T-helper 2 cell treated with Interferon-gamma antibody and Interleukin-4, amounts not matched to agents 5 μg/mL and 100 μg/mL, for 36 hours (primary cell): ENCODE data around the gene PRX.
"Not testable (repeated sequence)": the region's sequence is repeated elsewhere in the genome, so short reads cannot be mapped to it uniquely, and the experiment has no call there.

ENCODE experiments used
- DNase-seq: peaks from one replicate; pipeline ENCODE4 v3.0.0; 2021; ENCODE audit warnings: low spot score
- H3K27ac Mint-ChIP-seq: one replicate; pipeline ENCODE4 v1.8.0; 2021; ENCODE audit warnings: mild to moderate bottlenecking, mixed read lengths
- H3K27me3 Mint-ChIP-seq: one replicate; pipeline ENCODE4 v1.8.0; 2021; ENCODE audit warnings: low read depth, mixed read lengths
- H3K36me3 Mint-ChIP-seq: one replicate; pipeline ENCODE4 v1.8.0; 2021; ENCODE audit warnings: low read depth, mixed read lengths
- H3K4me1 Mint-ChIP-seq: one replicate; pipeline ENCODE4 v1.8.0; 2021; ENCODE audit warnings: low read depth, mixed read lengths
- H3K4me3 Mint-ChIP-seq: one replicate; pipeline ENCODE4 v1.8.0; 2022; ENCODE audit warnings: mild to moderate bottlenecking, moderate library complexity, mixed read lengths
- H3K9me3 Mint-ChIP-seq: one replicate; pipeline ENCODE4 v1.8.0; 2021; ENCODE audit warnings: mixed read lengths

The PRX gene

GRCh38 chr19:40414542-40415535, 1.7 kb upstream of the PRX start:
- H3K27ac Mint-ChIP-seq = no peak overlapping the region
- no peak overlapping the region for H3K4me3 Mint-ChIP-seq
- no peaks in the 10 kb centered on the region for H3K9me3 Mint-ChIP-seq
- no peaks in the 10 kb centered on the region for H3K36me3 Mint-ChIP-seq
- H3K4me1 Mint-ChIP-seq = peaks cover 19% of the 10 kb centered on the region
- H3K27me3 Mint-ChIP-seq = no peaks in the 10 kb centered on the region
- DNase-seq = no peak

DNA sequence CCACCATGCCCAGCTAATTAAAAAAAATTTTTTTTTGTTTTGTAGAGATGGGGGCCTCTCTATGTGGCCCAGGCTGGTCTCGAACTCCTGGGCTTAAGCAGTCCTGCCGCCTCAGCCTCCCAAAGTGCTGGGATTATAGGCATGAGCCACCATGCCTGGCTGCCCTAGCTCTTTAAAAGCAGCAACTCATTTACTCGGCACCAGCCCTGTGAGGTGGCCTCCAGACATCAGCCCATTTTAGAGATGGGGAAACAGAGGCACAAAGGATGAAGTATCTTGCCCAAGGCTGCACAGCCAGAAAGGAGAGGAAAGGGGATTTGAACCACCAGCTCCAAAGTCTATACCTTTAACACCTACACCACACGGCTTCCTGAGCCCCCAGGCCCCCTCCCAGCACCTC, 312 bp downstream of the PRX start:
- Mint-ChIP-seq H3K36me3 (no peaks in the 10 kb centered on the region), H3K27ac (no peak overlapping the region), H3K27me3 (no peaks in the 10 kb centered on the region), H3K4me3 (no peak overlapping the region), H3K4me1 (peaks cover 17% of the 10 kb centered on the region), H3K9me3 (no peaks in the 10 kb centered on the region)
- DNase-seq = no peak

DNA sequence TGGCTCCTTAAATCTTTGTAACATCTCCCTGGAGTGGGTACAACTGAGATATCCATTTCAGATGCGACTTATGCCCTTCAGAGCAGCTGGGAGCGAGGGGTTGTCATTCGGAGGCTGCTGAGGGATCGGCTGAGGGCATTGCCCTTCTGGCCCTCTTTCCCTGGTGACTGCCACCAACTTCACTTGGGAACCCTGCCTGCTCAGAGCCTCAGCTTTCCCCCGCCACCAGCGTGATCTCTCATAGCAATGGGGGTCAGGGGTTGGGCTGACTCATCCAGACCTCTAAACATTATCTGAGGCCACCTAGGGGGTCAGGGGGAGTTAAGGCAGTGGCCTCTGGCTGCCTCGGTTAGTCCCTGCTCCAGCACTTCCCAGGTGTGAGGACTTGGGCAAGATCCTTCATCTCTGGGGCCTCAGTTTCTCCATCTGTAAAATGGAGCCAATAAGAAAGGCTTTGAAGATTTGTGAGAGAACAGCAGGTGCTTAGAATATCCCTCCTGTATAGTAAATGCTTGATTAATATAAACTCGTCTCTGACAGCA, 1.1 kb downstream of the PRX start:
- no peak overlapping the region for H3K4me3 Mint-ChIP-seq
- H3K27ac Mint-ChIP-seq = no peak overlapping the region
- no peak for DNase-seq
- H3K9me3 Mint-ChIP-seq = no peaks in the 10 kb centered on the region
- H3K36me3 Mint-ChIP-seq = no peaks in the 10 kb centered on the region
- H3K4me1 Mint-ChIP-seq = peaks cover 16% of the 10 kb centered on the region
- H3K27me3 Mint-ChIP-seq = no peaks in the 10 kb centered on the region

GRCh38 chr19:40411125-40411842, 1.9 kb downstream of the PRX start:
- H3K4me1 Mint-ChIP-seq = peaks cover 12% of the 10 kb centered on the region
- H3K4me3 Mint-ChIP-seq = no peak overlapping the region
- H3K27me3 Mint-ChIP-seq = no peaks in the 10 kb centered on the region
- no peaks in the 10 kb centered on the region for H3K36me3 Mint-ChIP-seq
- no peaks in the 10 kb centered on the region for H3K9me3 Mint-ChIP-seq
- no peak for DNase-seq
- H3K27ac Mint-ChIP-seq = no peak overlapping the region

DNA sequence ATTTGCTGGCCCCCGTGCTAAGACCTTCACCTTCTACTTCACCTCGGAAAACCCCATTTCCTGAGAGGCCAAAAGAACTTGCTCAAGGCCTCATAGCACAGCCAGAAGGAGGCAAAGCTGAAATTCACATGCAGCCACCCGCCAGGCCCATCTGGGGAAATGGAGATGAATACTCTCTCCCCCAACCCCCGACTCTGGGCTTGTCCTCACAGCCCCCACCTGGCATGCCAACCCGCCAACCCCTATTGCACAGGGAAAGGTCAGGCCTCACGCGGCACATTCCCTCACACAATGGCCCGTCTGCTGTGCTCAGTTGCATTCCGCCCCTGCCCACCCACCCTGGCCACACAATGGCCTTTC, 3.2 kb downstream of the PRX start:
- Mint-ChIP-seq H3K36me3 (no peaks in the 10 kb centered on the region), H3K4me3 (no peak overlapping the region), H3K27ac (no peak overlapping the region)

GRCh38 chr19:40408598-40408925, 4.6 kb downstream of the PRX start:
- DNase-seq, H3K9me3 Mint-ChIP-seq, H3K27me3 Mint-ChIP-seq, H3K4me3 Mint-ChIP-seq, H3K36me3 Mint-ChIP-seq, H3K27ac Mint-ChIP-seq: not testable (repeated sequence)
- H3K4me1 Mint-ChIP-seq = peaks cover 11% of the 10 kb centered on the region

More for the DNA sequence above, 3.2 kb downstream of the PRX start:
- H3K9me3 Mint-ChIP-seq = no peaks in the 10 kb centered on the region
- no peak for DNase-seq
- H3K4me1 Mint-ChIP-seq = peaks cover 9% of the 10 kb centered on the region
- H3K27me3 Mint-ChIP-seq = no peaks in the 10 kb centered on the region

DNA sequence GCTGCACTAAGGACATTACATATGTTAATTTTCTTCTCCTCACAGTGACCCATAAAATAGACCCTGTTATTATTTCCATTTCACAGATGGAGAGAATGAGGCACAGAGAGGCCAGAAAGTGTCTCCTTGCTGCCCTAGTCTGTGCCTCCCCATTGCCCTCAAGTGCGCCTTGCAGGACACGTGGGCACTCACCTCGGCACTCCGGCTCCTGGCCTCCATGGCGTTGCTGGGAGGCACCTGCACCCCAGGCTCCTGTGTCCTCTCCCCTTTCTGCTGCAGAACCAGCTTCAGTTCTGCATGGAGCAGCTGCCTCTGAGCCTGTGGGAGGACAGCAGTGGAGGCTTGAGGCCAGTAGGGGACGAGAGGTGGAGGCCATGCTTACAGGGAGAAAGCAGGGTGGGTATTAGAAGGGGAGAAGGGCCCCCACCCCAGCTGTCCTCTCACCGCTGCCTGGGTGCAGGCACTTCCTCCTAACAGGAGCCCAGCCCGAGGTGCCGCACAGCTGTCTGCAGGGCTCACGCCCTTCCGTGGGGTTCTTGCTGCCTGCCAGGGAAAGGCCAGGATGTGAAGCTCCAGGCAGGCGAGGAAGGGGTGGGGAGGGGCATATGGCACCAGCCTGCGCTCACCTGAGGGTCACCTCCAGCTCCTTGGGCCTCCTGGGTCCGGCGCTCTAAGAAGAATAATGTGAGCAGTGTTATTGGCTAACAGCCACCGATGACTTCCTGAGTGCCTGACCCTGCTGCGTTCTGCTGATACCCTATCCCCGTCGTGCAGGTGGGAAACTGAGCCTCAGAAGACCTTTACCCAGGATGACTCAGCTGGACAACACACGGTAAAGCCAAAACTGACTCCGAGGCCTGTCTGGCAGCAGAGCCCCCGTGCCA, 5.2 kb downstream of the PRX start:
- Mint-ChIP-seq H3K4me1 (peaks cover 13% of the 10 kb centered on the region), H3K4me3 (no peak overlapping the region), H3K36me3 (no peaks in the 10 kb centered on the region), H3K9me3 (no peaks in the 10 kb centered on the region), H3K27me3 (no peaks in the 10 kb centered on the region), H3K27ac (no peak overlapping the region)
- no peak for DNase-seq

GRCh38 chr19:40403262-40403984, 9.8 kb downstream of the PRX start:
- Mint-ChIP-seq H3K4me3 (peak overlapping the region; percentile 92), H3K27ac (peak overlapping the region; percentile 86), H3K4me1 (peaks cover 21% of the 10 kb centered on the region), H3K27me3 (no peaks in the 10 kb centered on the region), H3K36me3 (no peaks in the 10 kb centered on the region), H3K9me3 (no peaks in the 10 kb centered on the region)
- DNase-seq = peak; percentile 85

DNA sequence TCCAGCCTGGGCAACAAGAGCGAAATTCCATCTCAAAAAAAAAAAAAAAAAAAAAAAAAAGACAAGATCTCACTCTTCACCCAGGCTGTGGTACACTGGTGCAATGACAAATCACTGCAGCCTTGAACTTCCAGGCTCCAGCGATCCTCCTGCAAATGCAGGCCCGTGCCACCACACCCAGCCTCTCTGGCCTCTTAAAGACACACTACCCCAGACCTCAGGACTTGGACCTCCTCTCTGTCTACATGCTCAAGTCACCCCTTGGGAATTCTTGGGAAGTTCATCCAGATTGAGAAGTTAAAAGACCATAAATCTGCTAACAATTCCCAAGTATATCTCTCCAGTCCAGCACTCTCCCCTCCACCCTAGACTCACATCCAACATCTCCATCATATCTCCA, 12.6 kb downstream of the PRX start:
- Mint-ChIP-seq H3K27ac (no peak overlapping the region), H3K4me1 (peaks cover 15% of the 10 kb centered on the region), H3K27me3 (no peaks in the 10 kb centered on the region), H3K36me3 (no peaks in the 10 kb centered on the region), H3K4me3 (no peak overlapping the region), H3K9me3 (no peaks in the 10 kb centered on the region)
- DNase-seq = no peak

DNA sequence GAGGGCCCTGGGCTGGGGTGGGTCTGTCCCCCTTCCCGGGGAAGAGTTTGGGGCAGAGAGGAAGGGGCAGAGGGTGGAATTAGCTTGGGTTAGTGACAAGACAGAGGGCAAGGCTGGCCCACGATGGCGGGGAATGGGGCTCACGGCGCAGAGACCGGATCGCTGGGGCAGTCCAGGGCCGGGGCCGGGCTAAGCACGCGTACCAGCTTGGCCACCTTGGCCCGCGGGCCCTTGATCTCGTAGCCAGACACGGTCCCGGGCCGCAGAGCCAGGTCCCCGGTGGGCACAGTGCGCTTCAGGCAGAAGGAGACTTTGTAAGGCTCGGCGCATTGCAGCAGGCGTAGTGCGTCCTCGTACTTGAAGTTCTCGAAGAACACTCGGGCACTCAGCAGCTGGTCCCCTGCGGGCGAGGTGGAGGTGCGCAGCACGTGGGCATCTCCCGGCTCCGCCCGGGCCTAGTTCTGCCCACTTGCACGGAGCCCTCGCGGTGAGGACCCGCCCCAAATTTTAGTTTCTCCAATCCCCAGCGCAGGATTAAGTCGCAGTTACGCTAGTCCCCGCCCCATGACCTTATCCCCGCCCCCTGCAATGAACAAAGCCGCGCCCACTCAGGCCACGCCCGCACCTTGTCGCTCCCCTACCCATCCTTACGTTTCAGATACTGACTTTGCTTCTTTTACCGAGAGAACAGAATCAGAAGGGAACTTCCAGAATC, 14.6 kb downstream of the PRX start:
- Mint-ChIP-seq H3K27me3 (no peaks in the 10 kb centered on the region), H3K4me3 (peak overlapping the region; percentile 25), H3K4me1 (peaks cover 11% of the 10 kb centered on the region), H3K9me3 (no peaks in the 10 kb centered on the region), H3K27ac (no peak overlapping the region), H3K36me3 (no peaks in the 10 kb centered on the region)
- DNase-seq = peak; percentile 49

- H3K36me3 Mint-ChIP-seq = no peaks in the 10 kb centered on the region
These were observed 15.6 kb downstream of the PRX start for GRCh38 chr19:40397568-40397906.

DNA sequence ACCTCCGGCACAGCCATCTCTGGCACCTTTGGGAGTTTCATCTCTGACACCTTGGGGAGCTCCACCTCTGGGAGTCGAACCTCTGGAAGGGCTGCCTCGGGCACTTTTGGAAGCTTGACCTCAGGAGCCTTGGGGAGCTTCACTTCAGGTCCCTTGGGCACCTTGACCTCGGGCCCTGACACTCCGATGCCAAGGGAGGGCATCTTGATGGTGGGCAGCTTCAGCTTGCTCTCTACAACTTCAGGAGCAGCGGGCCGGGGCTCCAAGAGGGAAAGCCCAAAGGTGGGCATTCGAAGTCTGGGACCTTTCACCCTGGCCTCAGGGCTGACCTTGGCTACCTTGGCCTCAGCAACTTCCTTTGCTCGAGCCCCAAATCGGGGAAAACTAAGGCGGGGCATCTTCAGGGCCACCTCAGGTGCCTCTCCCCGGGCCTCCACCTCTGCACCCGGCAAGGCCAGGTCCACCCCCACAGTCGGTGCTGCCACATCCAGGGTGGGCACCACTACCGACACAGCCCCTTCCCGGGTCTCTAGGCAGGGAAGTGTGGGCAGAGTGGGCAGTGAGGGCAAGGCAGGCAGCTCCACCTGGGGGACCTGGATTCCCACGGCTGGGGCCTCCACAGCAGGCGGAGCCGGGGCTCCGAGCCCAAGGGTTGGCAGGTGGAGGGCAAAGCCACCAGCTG, 16.2 kb downstream of the PRX start:
- H3K4me3 Mint-ChIP-seq = no peak overlapping the region
- no peaks in the 10 kb centered on the region for H3K27me3 Mint-ChIP-seq
- DNase-seq = no peak
- no peaks in the 10 kb centered on the region for H3K36me3 Mint-ChIP-seq
- no peak overlapping the region for H3K27ac Mint-ChIP-seq
- peaks cover 8% of the 10 kb centered on the region for H3K4me1 Mint-ChIP-seq
- H3K9me3 Mint-ChIP-seq = no peaks in the 10 kb centered on the region

More at GRCh38 chr19:40397568-40397906, 15.6 kb downstream of the PRX start:
- DNase-seq = no peak
- no peaks in the 10 kb centered on the region for H3K27me3 Mint-ChIP-seq
- no peak overlapping the region for H3K4me3 Mint-ChIP-seq
- H3K4me1 Mint-ChIP-seq = peaks cover 8% of the 10 kb centered on the region
- H3K27ac Mint-ChIP-seq = no peak overlapping the region
- no peaks in the 10 kb centered on the region for H3K9me3 Mint-ChIP-seq
